Activated T-cell treated with anti-CD3 and anti-CD28 coated beads for 4 hours (primary cell): ENCODE data around the gene APOBEC2.

Source experiments
- DNase-seq: peaks from one replicate; pipeline ENCODE4 v3.0.0-alpha.2; 2020

APOBEC2 gene

GRCh38 chr6:41038205-41038604 lies 14.8 kb upstream of the APOBEC2 start:
- DNase-seq, result no peak

GRCh38 chr6:41039060-41039998 lies 13.7 kb upstream of the APOBEC2 start, which contains the start of gene UNC5CL:
UNC5CL (minus strand) TSS chr6:41039221; CDS start chr6:41035074, 4,147 bp downstream.
- DNase-seq, result peak; percentile 42

- no peak for DNase-seq
Measured at GRCh38 chr6:41040101-41040939, 12.7 kb upstream of the APOBEC2 start.

GRCh38 chr6:41040940-41041536 lies 12.0 kb upstream of the APOBEC2 start:
- no peak for DNase-seq

- DNase-seq, result no peak
Measured at GRCh38 chr6:41042226-41043055, 10.6 kb upstream of the APOBEC2 start, which contains the start of gene TSPO2. TSPO2 (plus strand) TSS chr6:41042467; CDS start chr6:41042986, 519 bp downstream.

GRCh38 chr6:41043151-41043550 lies 9.9 kb upstream of the APOBEC2 start:
- DNase-seq, result no peak

- DNase-seq, result no peak
Measured at GRCh38 chr6:41045664-41046063, 7.3 kb upstream of the APOBEC2 start.

GRCh38 chr6:41046084-41046483 lies 6.9 kb upstream of the APOBEC2 start:
- no peak for DNase-seq

GRCh38 chr6:41047306-41047705 lies 5.7 kb upstream of the APOBEC2 start:
- no peak for DNase-seq

GRCh38 chr6:41047745-41048732 lies 5.0 kb upstream of the APOBEC2 start:
- DNase-seq, result no peak

- DNase-seq, result no peak
Measured at GRCh38 chr6:41049521-41049920, 3.5 kb upstream of the APOBEC2 start.

GRCh38 chr6:41049955-41050354 lies 3.0 kb upstream of the APOBEC2 start:
- no peak for DNase-seq

- no peak for DNase-seq
Measured at GRCh38 chr6:41050536-41050935, 2.5 kb upstream of the APOBEC2 start.

GRCh38 chr6:41051873-41052272 lies 1.1 kb upstream of the APOBEC2 start:
- no peak for DNase-seq

GRCh38 chr6:41054511-41054910 lies 1.5 kb downstream of the APOBEC2 start:
- DNase-seq, result no peak

- DNase-seq, result no peak
Measured at GRCh38 chr6:41055149-41055548, 2.1 kb downstream of the APOBEC2 start.

GRCh38 chr6:41056768-41057490 lies 3.9 kb downstream of the APOBEC2 start:
- no peak for DNase-seq

- no peak for DNase-seq
Measured at GRCh38 chr6:41058783-41059181, 5.8 kb downstream of the APOBEC2 start.

- DNase-seq, result no peak
Measured at GRCh38 chr6:41059556-41059955, 6.6 kb downstream of the APOBEC2 start.

- no peak for DNase-seq
Measured at GRCh38 chr6:41061196-41061726, 8.3 kb downstream of the APOBEC2 start.
